K562 (cell line): ENCODE results near the gene POLR3E. TPM values are rescaled to one million over a fixed set of nuclear protein-coding genes. Genes with fewer than 3 reads are reported as not detected.

Experiments
- ATAC-seq: fragments of 200-7000 bp; cut with Tn5 transposase; 3 replicates; pipeline ENCODE4 v1.9.1; 2020; ENCODE audit warnings: moderate library complexity
- BruUV-seq: library from RNA; stranded (reverse); fragments of 400-500 nt; replicated peaks from 2 replicates; lab custom pipeline; 2021; lab: Mats Ljungman, UMichigan
- CTCF ChIA-PET: fragments of 300-600 bp; formaldehyde crosslinking; extraction: SDS; loops from one replicate; lab custom pipeline; 2021; ENCODE audit warnings: low intra/inter-chr PET ratio; lab: Yijun Ruan, JAX
- POLR2A ChIA-PET: fragments of 300-600, 350-650 bp; sonication (Branson Sonifier 250); formaldehyde crosslinking; extraction: SDS; loops from one replicate; lab custom pipeline; 2021; ENCODE audit warnings: antibody characterized with exemption, inconsistent platforms; lab: Yijun Ruan, JAX
- DNase-seq, 4 experiments: peaks; one replicate each; pipeline versions ENCODE4 v3.0.0 to v3.0.0-alpha.2; 2011 to 2018; ENCODE audit warnings: low spot score in 3 of 4, mixed read lengths in 3 of 4; ENCODE audit errors: extremely low read depth in 1 of 4
- FAIRE-seq: peaks from 2 replicates; lab custom pipeline; 2011; peaks lifted over from hg19 to GRCh38; lab: Jason Lieb, UNC
- H2AFZ ChIP-seq: 2 replicates; pipeline ENCODE4 v1.6.0; 2011; ENCODE audit warnings: low read depth, low read length, control low read depth, inconsistent platforms
- H3K27ac ChIP-seq: fragments of 200-600 bp; 3 replicates; pipeline ENCODE4 v1.8.0; 2011; ENCODE audit warnings: low read depth, mild to moderate bottlenecking, control low read depth, inconsistent platforms, low read length, moderate library complexity, mixed read lengths; ENCODE audit errors: extremely low read depth
- H3K27me3 ChIP-seq, 2 experiments: fragments of 300-600 bp in 1 of 2; 2 replicates in 1 of 2; 3 replicates in 1 of 2; pipeline versions ENCODE4 v1.6.0 to v1.8.0; 2011; ENCODE audit warnings: inconsistent platforms in 2 of 2, low read length in 2 of 2, mild to moderate bottlenecking in 1 of 2, mixed read lengths in 1 of 2, moderate library complexity in 1 of 2; ENCODE audit not compliant: control insufficient read depth in 2 of 2, insufficient read depth in 2 of 2
- H3K36me3 ChIP-seq: fragments of 300-600 bp; 3 replicates; pipeline ENCODE4 v1.8.0; 2011; ENCODE audit warnings: mild to moderate bottlenecking, low read length, inconsistent platforms; ENCODE audit not compliant: control insufficient read depth, insufficient read depth
- H3K4me1 ChIP-seq, 2 experiments: fragments of 200-600 bp in 1 of 2; replicated peaks in 1 of 2; 2 replicates in 1 of 2; 3 replicates in 1 of 2; pipeline versions ENCODE4 v1.5.1 to v1.8.0; 2011; ENCODE audit warnings: inconsistent platforms in 2 of 2, low read length in 2 of 2, mild to moderate bottlenecking in 1 of 2, mixed read lengths in 1 of 2, moderate library complexity in 1 of 2; ENCODE audit not compliant: control insufficient read depth in 2 of 2, insufficient read depth in 2 of 2
- H3K4me2 ChIP-seq: 2 replicates; pipeline ENCODE4 v1.6.1; 2011; ENCODE audit warnings: low read length, control low read depth, inconsistent platforms, mixed read lengths; ENCODE audit not compliant: insufficient read depth
- H3K4me3 ChIP-seq: fragments of 200-600 bp; sonication (generic), shearing (Covaris generic); 2 replicates; pipeline ENCODE4 v1.5.1; 2016; ENCODE audit warnings: control low read depth, inconsistent platforms
- H3K79me2 ChIP-seq: fragments of 200-600 bp; 3 replicates; pipeline ENCODE4 v1.8.0; 2011; ENCODE audit warnings: low read length, inconsistent platforms; ENCODE audit not compliant: control insufficient read depth, insufficient read depth
- H3K9ac ChIP-seq, 2 experiments: 2 replicates each; pipeline versions ENCODE4 v1.6.0 to v1.6.1; 2011; ENCODE audit warnings: low read depth in 2 of 2, low read length in 2 of 2, control low read depth in 1 of 2, inconsistent platforms in 1 of 2, mild to moderate bottlenecking in 1 of 2, mixed read lengths in 1 of 2; ENCODE audit not compliant: insufficient read depth in 1 of 2
- H3K9me1 ChIP-seq: one replicate; pipeline ENCODE4 v1.6.0; 2011; ENCODE audit warnings: inconsistent platforms, mild to moderate bottlenecking, low read length, moderate library complexity; ENCODE audit not compliant: control insufficient read depth, insufficient read depth
- H3K9me3 ChIP-seq: replicated peaks from 2 replicates; pipeline ENCODE4 v1.5.1; 2011; ENCODE audit warnings: low read depth, low read length, inconsistent platforms; ENCODE audit not compliant: control insufficient read depth, insufficient read depth
- H4K20me1 ChIP-seq: replicated peaks from 2 replicates; pipeline ENCODE4 v1.6.1; 2011; ENCODE audit warnings: low read length, inconsistent platforms, mixed read lengths; ENCODE audit not compliant: control insufficient read depth, insufficient read depth
- POLR2G ChIP-seq: fragments of 200-400 bp; formaldehyde crosslinking; IDR thresholded peaks from 2 replicates; pipeline ENCODE4 v1.6.1; 2017; ENCODE audit warnings: low read depth, mild to moderate bottlenecking, antibody characterized with exemption, low read length, moderate library complexity
- WGBS: fragments of 100-300 bp; shearing (Covaris generic); methylation state at CpG from one replicate; pipeline ENCODE4 v1.1.6; 2016; ENCODE audit warnings: low coverage, mixed read lengths; ENCODE audit not compliant: insufficient coverage; ENCODE audit errors: missing lambda C conversion rate; 5-methylcytosine and 5-hydroxymethylcytosine counted together
- in situ Hi-C: fragments of 300-500 bp; cut with MboI; formaldehyde crosslinking; loops from 4 replicates; pipeline ENCODE4 v1.15.0; 2018; ENCODE audit warnings: inconsistent platforms, mixed read lengths
- intact Hi-C: fragments of 100-400 bp; cut with micrococcal nuclease; formaldehyde crosslinking; loops from 2 replicates; pipeline ENCODE4 v1.14.2; 2022
- polyA plus RNA-seq, 8 experiments: library from polyadenylated mRNA; depleted of rRNA in 4 of 8; stranded (reverse) in 5 of 8; unstranded in 3 of 8; fragments of >200 nt; fragmentation: Nextera tagmentation in 2 of 8; fragmentation: Illumina TruSeq in 1 of 8; extraction: Ambion mirVana in 2 of 8; extraction: Trizol in 1 of 8; gene quantifications; 2 replicates each; pipeline versions ENCODE4 v1.2.1 to v1.2.3, GENCODE V29; 2011 to 2014; ENCODE audit warnings: inconsistent platforms in 1 of 8, missing spikeins in 1 of 8
- total RNA-seq, 7 experiments: library from RNA; depleted of rRNA in 6 of 7; stranded (reverse); fragments of >200 nt in 6 of 7; fragmentation: Illumina TruSeq in 2 of 7; extraction: Trizol in 2 of 7; gene quantifications; 2 replicates each; pipeline versions ENCODE4 v1.2.1 to v1.2.3, GENCODE V29; 2011 to 2021; ENCODE audit warnings: low replicate concordance in 1 of 7
- TF ChIP-seq, protein P1 (sequence below), 2 experiments: fragments of 450-650 bp in 1 of 2; sonication (generic) in 1 of 2; formaldehyde crosslinking in 1 of 2; IDR thresholded peaks in 1 of 2; conservative IDR thresholded peaks in 1 of 2; 2 replicates each; pipeline versions ENCODE4 v1.6.1 to v1.8.1; 2016 to 2023; ENCODE audit warnings: mild to moderate bottlenecking in 2 of 2, moderate library complexity in 2 of 2, inconsistent platforms in 1 of 2, missing genetic modification reagents in 1 of 2

Gene POLR3E
- total and polyA plus RNA-seq, 9 of the 15 experiments (the other 6 are each of a cell fraction or from before 2014, with no cell fraction given) = 17.7 to 151 (median 82.6) TPM

DNA sequence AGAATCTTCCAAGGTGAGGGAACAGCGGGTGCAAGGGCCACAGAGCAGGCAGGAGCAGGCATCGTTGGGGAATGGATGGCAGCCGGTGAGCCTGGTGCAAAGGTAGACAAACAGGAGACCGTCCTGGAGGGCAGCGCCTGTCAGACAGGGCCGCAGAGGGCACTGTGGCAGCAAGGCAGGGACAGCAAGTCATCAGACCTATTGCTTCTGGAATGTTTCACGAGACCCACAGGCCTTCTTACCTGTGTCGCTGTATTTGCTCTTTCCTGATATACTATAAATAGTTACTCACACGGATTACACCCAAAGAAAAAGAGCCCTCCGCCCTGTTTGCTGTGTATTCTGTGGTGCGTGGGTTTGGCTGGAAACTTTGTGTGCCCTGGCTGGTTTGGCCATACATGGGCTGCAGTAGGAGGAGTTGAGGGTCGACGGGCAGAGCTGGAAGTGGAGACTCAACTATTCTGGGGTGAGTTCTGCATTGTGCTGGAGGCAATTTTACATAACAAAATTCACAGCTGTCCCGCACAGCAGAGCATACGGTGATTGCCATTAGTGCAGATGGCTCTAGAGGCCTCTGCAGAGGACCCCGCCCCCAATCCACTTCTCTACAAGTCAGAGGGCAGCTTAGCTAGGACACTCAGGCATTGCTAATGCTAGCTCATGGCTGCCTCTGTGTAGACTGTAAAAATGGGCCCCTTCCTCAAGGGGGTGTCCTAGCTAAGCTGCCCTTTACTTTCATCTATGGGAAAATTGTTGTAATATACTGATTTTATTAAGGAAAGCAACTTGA is 18.6 kb upstream of the POLR3E start:
- Histone ChIP-seq H3K27ac (no peak overlapping the region), H3K9me1 (no peaks in the 10 kb centered on the region), H2AFZ (no peak overlapping the region), H3K79me2 (no peaks in the 10 kb centered on the region), H4K20me1 (no peaks in the 10 kb centered on the region), H3K36me3 (peaks cover 80% of the 10 kb centered on the region), H3K4me2 (no peak overlapping the region), H3K9ac (peak overlapping the region in 1 of 2 experiments; percentile 14; a peak in 1 of 4 replicates), H3K27me3 (no peaks in the 10 kb centered on the region), H3K4me3 (no peak overlapping the region), H3K9me3 (no peaks in the 10 kb centered on the region), H3K4me1 (peaks cover 7 to 9% of the 10 kb centered on the region in 2 experiments; a peak in 4 of 5 replicates)
- FAIRE-seq (no peak), ATAC-seq (peak; percentile 52), DNase-seq (no peak)
- WGBS = 88% methylated on average over 16 of the region's 16 CpGs
- CTCF ChIA-PET = no interaction called here
- in situ Hi-C loops (no loop called here), intact Hi-C loops (no loop called here)
- TF ChIP-seq, protein P1, sequence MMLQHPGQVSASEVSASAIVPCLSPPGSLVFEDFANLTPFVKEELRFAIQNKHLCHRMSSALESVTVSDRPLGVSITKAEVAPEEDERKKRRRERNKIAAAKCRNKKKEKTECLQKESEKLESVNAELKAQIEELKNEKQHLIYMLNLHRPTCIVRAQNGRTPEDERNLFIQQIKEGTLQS (IDR thresholded peaks at IDR 0.05) = no peak
- TF ChIP-seq, protein P1 (CRISPR knock-in tag; conservative IDR thresholded peaks at IDR 0.05) = no peak
- TF ChIP-seq POLR2G = 0 out of 2 replicates have a peak, but pooled peaks have one; percentile 17
- POLR2A ChIA-PET = interaction anchor here (0.7 to 2.0 kb wide), 3 partner anchors 9 to 26 kb away, joined by 3 to 7 read pairs (median 6); no protein-coding TSS in a partner anchor
- no TSS peak for BruUV-seq
